ENCODE measurements around the gene PIP5K1C. TPM values are rescaled to one million over a fixed set of nuclear protein-coding genes. Genes with fewer than 3 reads are reported as not detected.
A peak's percentile ranks its signal among the peaks of the same experiment; 100 is the strongest.

Gene PIP5K1C
- total RNA-seq, 1 donor from 2014 or later = 20.7 TPM

GRCh38 chr19:3694361-3695123, 5.7 kb downstream of the PIP5K1C start:
- no peak for DNase-seq

- DNase-seq = peak; percentile 58
Measured at GRCh38 chr19:3693025-3693925, 7.0 kb downstream of the PIP5K1C start.

GRCh38 chr19:3692141-3693024, 7.9 kb downstream of the PIP5K1C start:
- no peak for DNase-seq

- DNase-seq = no peak
Measured at GRCh38 chr19:3691726-3692125, 8.5 kb downstream of the PIP5K1C start.

- DNase-seq = no peak
Measured at GRCh38 chr19:3691372-3691716, 8.9 kb downstream of the PIP5K1C start.

GRCh38 chr19:3690551-3691371, 9.5 kb downstream of the PIP5K1C start:
- DNase-seq = no peak

GRCh38 chr19:3687774-3688706, 12.2 kb downstream of the PIP5K1C start:
- no peak for DNase-seq

GRCh38 chr19:3687393-3687773, 12.9 kb downstream of the PIP5K1C start:
- DNase-seq = no peak

- DNase-seq = no peak
Measured at GRCh38 chr19:3684817-3685410, 15.4 kb downstream of the PIP5K1C start.

GRCh38 chr19:3684054-3684816, 16.0 kb downstream of the PIP5K1C start:
- peak; percentile 26 for DNase-seq

- DNase-seq = no peak
Measured at GRCh38 chr19:3683405-3684053, 16.7 kb downstream of the PIP5K1C start.

GRCh38 chr19:3682741-3683404, 17.4 kb downstream of the PIP5K1C start:
- peak; percentile 62 for DNase-seq

- DNase-seq = no peak
Measured at GRCh38 chr19:3682286-3682685, 18.0 kb downstream of the PIP5K1C start.

GRCh38 chr19:3680939-3681338, 19.3 kb downstream of the PIP5K1C start:
- DNase-seq = no peak

- no peak for DNase-seq
Measured at GRCh38 chr19:3679581-3679980, 20.7 kb downstream of the PIP5K1C start.

- no peak for DNase-seq
Measured at GRCh38 chr19:3679138-3679537, 21.1 kb downstream of the PIP5K1C start.

- no peak for DNase-seq
Measured at GRCh38 chr19:3678188-3678587, 22.1 kb downstream of the PIP5K1C start.

Data from tongue (tissue), 2 donors.